Activated CD4-positive, alpha-beta T cell treated with anti-CD3 and anti-CD28 coated beads for 48 hours (primary cell): ENCODE measurements around the gene BNC2.

Experiments
- DNase-seq: peaks from one replicate; pipeline ENCODE4 v3.0.0-alpha.2; 2020

The BNC2 gene

DNA sequence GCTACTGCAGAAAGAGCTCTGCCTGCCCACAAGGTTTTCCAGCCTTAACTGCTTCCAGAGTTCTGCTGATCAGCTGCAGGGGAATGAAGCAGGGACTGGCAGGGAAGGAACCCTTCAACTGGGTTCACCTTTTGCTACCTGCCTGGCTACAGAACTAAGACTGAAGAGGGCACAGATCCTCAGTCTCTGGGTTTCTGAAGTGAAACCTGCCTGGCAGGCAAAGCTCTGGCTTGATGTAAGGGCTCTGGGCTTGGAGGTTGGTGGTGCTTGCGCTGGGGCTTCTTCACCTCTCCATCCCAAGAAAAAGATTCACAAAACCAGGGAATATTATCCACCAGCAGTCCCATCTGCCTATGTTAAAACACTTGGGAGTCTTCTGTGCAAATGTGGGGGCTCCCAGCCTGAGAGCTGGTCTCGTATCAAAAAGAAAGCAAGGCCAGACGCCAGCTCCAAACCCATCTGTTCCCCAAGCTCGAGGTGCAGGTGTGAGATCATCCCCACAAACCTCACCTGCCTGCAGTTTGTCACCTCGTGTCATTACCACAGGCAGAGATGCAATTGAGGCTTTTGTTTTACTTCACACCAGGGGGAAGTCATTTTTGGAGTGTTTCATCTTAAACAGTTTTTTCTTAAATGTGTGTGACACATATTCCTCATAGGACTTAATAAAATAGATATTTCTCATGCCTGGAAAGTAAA is 58.3 kb downstream of the BNC2 start:
- DNase-seq, result no peak

DNA sequence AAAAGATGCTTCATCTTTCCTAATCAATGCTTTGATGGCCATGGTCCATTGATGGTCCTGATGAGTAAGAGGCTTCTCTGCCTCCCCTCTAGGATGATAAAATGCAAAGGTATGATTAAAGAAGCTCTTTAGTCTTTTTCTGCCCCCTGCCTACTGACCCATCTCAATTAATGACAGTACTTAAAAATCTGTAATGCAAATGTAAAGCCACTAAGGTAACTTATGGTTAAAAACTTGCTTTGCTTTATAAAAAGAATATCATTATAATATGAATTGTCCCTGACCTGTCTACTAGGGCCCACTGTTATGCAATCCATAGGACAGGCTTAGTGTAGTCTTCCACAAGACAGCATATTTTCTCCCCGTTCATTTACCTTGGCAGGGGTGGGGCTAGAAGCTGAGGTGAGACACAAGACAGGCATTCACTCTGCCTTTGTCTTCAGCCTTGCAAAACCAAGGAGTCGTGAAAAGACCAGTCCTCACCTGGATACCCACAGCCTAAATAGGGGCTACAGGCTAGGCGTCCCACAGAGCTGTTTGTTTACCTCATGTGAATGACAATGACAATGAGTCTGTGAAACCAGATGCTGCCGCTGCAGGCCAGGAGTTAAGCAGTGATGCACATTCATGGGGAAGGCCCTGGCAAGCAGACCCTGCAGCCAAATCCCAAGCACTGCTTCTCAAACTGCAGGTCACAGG is 60.4 kb downstream of the BNC2 start:
- DNase-seq, result no peak

DNA sequence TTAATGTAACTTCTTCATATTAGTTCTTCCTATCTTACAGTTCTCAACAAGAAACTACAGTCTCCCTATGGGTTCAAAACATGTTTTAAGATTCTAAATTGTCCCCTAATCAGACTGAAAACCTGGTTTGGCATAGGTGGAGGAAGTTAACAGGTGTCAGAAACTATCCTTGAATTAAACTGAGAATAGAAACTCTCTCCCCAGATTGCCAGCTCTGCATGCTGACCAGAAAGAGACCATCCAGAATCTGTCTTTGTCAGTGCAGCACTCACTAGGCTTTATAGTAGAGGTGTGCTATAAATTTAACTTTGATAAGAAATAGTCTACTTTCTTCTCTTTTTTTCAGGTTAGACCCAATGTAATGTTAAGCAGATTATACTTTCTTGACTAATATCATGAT is 63.8 kb downstream of the BNC2 start:
- no peak for DNase-seq

DNA sequence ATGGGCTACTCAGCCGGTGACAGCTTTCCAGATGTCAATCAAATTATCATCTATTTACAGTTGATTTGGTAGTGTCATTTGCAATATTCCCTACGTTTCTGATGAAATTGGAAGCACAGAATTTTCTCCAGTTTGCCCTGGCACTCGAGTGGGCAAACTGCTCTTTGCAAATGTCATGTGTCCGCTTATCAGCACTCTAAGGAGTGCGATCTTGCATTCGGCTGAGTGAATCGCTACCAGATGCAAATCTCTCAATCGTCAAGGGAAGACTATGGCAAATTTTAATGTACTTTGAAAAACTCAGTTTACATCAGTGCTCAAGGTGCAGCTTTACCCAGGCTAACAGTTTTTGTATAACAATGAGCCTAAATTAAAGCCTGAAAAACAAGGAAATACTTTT is 66.8 kb downstream of the BNC2 start:
- no peak for DNase-seq

DNA sequence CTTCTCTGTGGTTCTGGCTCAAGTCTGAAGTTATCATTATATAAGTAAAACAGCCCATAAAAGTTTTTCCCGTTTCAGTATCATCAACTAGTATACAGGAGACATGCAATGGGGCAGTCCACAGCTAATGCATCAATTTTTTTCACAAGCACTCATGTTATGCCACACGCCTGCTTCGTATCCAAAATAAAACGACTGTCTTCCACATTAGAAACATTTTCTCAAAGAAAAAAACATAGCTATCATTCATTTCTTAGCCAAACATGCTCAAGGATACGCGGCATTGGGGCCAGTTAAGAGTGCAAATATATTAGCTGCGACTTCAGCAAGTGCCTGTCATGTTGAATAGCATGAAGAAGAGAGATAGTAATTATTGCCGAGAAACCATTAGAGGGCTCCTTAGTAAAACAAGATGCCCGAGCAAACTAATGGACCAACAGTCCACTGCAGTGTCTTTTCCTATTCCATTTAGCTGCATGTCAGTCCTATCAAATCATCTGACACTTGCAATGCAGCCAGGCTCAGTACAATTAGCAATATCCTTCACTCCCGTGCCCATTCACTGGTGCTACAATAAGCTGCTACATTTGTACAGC is 68.5 kb downstream of the BNC2 start:
- DNase-seq, result no peak

DNA sequence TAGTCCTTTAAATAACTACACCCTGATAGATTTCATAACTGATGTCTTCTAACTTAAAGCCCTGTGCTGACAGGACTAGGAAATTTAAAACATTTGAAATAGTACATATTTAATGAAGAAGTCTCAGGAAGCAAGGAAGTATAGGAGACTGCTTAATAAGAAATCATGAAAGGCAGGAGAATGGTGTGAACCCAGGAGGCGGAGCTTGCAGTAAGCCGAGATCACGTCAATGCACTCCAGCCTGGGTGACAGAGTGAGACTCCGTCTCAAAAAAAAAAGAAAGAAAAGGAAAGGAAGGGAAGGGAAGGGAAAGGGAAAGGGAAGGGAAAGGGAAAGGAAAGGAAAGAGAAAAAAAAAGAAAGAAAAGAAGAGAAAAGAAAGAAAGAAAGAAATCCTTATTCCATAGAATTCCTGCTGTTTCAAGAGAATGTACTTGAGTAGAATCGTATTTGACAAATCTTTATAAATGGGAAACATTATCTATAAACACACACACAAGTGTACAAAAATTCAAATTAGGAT is 74.1 kb downstream of the BNC2 start:
- no peak for DNase-seq

DNA sequence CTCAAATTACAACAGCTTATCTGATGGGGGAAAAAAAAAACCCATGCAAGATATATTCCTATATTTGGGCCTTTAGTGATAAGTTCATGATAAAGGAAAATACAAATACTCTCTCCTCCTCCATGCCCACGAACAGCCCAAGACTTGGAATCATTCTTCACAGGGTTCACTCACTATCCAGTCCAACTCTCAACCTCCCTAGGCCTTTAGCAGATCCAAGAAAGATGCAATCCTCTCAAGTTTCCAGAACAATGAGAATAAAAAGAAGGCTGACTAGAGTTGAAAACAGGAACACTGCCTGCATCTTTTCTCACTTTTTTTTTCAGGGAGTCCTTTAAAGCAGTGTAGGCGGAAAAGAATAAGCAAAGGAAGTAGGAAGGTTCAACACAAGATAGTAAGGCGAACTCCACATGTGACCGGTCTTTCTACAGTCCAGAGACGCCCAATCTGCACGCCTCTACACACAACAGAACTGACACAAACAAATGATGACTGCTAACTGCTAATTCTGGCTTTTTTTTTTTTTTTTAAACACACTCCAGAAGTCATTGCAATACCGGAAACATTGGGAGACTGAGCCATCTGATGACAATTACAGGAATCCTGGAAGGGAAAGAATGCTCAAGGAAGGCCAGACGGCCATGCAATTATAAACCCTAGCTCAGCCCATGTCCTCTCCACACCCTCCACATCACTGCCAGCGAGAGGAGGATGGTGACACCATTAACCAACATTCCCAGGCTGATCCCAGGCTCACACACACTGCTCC is 75.4 kb downstream of the BNC2 start:
- DNase-seq, result no peak

DNA sequence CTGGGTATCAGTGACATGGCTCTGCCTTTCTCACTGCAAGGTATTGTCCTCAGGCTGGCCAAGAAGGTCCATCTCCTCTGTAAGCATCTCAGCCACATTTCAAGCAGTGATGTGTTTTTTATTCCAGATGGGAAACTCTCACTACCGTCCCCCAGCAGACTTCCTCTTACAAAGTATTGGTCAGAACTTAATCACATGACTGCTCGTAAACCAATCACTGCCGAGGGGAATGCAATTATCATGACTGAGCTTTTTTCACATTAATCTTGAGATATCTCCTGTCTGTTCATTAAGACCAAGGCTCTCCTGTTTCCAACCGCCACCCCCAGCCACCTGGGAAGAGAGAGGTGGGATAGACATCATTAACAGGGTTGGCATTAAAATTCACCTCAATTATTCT is 76.4 kb downstream of the BNC2 start:
- DNase-seq, result no peak

DNA sequence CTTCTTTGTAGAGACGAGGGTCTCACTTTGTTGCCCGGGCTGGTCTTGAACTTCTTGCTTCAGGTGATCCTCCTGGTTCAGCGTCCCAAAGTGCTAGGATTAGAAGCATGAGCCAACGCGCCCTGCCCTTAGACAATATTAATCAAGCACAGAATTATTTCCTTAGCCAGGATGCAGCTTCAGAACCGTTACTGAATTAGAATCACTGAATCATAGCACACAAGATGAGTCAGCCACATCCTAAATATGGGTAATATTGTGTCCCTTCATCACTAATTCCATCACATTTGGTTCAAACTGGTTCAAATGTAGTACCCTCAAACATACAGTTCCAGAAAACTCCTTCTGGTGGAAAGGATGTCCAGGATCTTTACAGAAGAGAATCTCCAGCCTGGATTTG is 82.7 kb downstream of the BNC2 start:
- no peak for DNase-seq

DNA sequence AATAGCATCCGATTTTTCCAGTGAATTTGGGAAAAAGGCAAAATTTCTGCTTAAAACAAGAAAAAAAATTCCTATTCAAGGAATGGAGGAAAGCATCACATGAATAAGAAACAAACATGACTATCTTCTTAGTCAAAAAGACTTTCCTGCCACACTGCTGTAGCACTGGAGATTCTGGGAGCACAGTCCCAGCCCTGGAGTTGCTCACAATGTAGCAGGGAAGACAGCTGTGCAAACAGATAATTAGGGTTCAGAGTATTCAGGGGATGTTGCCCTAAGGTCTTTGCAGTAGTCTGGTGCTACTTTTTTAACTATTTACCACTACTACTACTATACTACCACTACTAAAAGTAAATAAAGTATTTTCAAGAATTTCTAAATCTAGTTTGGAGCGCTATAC is 86.5 kb downstream of the BNC2 start:
- DNase-seq, result no peak

DNA sequence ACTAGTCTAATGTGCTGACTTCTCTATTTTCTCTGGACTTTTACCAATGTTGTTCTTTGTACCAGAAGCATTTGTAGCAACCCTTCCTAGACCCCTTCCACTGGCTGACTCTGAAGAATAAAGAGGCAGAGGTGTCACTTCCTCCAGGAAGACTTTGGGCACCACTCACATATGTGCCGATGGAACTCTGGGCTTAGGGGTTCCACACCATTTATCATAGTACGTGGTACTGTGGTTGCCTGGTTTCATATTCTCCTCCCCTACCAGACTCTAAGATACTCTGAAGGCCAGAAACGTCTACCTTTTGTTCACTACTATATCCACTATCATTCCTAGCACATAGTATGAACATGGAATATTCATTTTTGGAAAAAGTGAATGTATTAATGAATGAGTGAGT is 88.0 kb downstream of the BNC2 start:
- DNase-seq, result no peak

DNA sequence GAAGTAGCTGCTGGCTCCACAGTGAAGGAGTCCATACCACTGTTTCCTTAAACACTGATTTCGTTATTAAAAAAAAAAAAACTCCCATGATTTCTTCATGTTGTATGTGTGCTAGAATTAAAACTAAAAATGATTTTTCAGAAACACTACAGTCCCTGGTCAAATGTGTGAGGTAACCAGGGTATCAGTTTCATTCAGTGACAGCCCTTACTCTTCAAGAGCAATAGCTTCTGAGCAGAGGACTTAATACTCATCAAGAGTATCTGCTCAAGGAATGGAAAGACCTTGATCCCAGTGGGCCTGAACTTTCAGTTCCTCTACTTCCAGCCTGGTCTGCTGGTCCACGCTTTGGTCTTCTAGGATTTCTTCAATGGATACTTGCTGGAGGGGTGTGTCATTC is 95.1 kb downstream of the BNC2 start:
- no peak for DNase-seq

DNA sequence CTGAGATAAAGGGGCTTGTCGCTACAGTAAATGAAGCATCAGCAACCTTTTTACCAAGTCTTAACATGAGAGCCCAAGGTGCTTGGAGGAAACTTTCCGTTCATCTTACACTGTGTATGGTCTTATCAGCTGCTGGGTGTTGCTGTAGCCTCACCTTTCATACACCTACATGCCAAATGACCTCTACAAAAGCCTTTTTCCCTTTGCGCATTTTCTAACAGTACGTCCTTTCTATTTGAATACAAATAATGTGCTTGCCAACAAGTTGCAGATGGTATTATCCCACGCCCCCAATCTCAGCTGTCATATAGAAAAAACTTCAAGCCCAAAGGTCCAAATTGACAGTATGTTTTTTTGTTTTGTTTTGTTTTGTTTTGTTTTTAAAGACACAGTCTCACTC is 96.9 kb downstream of the BNC2 start:
- no peak for DNase-seq

DNA sequence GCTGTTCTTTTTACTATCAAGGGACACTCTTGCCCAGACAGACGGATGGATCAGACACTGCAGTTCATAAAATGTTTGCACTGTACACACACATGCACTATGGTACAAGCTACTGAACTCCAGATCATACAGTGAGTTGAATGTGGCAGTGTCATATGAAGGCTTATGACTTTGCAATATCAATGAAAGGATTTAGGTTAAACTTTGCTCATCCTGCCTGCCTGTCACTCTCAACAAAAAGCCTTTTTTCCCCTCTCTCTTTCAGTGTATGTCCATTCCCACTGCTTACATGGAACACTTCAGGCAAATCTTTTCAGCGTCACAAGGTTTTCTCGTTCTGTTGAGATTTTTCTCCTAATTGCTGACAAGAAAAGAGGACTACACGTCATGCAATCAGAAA is 97.4 kb downstream of the BNC2 start:
- DNase-seq, result no peak

DNA sequence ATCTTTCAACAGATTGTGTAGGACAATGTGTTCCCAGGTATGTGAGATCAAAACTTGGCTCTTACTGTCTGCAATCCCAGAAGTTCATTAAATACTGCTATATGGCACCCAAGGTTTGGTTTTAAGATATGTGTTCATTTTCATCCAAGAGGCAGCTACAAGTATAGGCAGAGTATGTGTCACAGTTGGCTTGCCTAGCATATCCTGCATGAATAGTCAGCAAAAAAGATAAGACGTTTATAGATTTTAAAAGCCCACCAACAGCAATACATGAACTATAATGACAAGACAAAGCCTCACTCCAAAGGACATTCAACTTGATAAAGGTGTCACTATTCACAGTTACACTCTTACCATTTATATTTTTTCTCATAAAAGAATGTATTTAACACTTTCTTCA is 99.1 kb downstream of the BNC2 start:
- DNase-seq, result no peak

DNA sequence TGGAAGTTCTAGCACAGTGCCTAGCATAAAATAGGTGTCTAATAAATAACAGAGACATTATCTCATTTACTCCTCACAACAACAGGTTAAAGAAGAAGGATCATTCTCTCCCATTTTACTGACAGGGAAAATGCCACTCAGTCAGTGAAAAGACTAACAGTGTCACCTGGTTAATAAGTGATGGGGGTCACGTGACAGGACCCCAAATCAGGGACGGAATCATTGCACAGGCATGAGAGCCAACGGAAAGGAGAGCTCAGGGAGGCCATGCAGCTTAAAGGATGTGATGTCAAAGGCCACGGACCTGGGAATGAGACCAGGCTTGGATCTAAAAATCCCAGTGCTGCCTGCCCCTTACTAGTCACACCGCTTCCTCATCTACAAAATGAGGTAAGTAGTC is 101.2 kb downstream of the BNC2 start:
- no peak for DNase-seq

DNA sequence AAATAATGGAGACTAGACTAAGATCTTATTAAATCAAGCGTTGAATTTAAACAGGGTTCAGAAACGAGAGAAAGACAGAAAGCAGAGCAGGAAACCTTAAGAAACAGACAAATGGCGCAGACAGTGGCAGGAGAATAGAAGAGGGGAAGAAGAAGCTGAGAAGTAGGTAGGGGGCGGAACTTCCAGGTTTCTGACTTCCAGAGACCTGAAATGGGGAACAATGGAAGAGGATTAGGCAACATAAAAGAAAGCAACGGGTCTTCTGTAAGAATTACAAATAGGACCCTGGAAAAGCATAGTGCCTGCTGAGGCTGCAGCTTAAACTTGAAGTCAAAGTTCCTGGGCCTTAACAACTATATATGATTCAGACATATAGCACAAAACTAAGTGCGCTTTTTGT is 101.7 kb downstream of the BNC2 start:
- DNase-seq, result no peak

DNA sequence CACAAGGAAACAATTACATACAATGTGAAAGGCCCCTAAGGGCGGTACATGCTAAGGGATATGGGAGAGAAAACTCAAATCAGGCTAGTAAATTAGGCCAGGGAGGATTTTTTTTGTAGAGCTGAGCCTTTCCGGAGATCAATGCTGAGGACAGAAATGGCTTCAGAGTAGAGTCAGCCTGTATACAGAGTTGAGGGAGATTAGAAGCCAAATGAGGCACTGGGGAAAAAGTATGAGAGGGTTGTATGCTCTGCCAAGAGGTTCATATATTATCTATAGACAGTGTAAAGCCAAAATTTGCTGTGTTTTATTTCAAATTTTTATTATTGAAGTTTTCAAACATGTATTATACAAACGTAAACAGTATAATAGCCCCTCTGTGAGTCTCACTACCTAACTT is 103.1 kb downstream of the BNC2 start:
- no peak for DNase-seq

DNA sequence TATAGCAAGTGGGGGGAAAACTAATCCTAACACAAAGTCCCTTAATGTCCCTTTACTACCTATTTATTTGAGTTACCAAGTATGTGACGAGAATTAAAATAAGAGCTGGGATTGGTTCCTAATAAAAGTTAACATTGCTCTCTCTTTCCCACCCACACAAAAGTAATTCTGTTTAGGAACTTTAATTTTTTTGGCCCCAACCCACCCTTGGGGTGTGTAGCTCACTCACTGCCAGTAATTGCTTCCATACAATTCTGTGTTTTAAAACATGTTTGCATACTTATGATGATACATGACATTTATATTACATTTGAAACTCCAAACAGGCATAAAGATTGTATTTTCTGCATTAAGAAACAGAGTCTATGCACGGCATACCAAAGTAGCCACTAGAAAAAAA is 106.5 kb downstream of the BNC2 start:
- DNase-seq, result no peak

DNA sequence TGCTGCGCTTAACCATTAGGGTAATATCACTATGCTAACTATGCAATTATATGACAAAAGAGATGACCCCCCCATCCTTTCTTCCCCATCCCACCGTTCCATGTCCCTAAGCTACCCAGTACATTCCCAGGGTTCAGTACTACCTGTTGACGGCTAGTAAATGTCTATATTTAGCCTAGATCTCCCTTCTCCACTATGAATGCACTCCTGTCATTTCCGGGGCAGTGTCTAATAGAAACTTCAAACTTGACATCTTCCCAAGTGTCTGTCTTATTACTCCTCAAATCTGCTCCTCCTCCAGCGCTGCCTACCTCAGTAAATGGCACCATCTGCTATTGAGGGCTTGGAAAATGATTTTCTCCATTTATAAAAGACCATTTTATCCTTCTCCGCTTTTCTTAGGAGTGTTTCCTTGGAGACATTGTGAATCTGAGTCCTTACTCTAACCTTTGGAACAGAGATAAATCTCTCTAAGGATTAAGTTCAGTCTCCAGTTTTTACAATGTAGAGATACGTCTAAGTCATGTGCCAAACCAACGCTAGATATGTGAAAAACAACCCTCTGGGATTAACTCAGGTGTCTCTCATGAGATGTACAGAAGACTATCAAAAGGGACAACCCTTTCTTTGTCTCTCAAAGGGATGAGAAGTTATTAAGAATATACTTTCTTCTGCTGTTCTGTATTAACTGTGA is 114.9 kb downstream of the BNC2 start:
- no peak for DNase-seq

DNA sequence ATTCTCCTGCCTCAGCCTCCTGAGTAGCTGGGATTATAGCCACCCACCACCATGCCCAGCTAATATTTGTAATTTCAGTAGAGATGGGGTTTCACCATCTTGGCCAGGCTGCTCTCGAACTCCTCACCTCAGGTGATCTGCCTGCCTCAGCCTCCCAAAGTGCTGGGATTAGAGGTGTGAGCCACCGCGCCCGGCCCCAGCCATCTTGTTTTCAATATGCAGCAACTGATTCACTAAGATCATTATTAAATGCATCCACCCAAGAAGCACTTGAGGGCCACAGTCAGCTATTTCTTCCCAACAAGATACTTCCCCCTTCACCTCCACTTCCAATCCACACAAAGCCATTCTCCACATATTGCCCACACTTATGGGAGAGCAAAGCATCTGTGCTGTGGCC is 115.8 kb downstream of the BNC2 start:
- no peak for DNase-seq

DNA sequence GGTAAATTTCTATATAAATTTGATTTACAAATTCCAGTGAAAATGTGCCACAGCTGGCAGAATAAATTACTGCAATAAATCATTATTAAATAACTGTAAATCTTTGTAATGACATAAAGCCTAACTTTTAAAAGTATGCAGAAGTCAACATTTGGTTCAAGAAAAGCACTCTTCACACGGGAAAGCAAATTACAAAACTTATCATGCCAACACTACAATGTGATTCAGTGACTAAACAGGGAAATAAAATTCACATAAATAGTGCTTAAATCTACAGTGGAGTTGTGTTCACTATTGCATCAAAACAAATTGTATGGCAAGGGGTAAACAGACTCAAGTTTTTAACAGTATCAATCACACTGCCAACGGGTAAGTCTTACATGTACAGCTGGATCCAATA is 117.2 kb downstream of the BNC2 start:
- no peak for DNase-seq

DNA sequence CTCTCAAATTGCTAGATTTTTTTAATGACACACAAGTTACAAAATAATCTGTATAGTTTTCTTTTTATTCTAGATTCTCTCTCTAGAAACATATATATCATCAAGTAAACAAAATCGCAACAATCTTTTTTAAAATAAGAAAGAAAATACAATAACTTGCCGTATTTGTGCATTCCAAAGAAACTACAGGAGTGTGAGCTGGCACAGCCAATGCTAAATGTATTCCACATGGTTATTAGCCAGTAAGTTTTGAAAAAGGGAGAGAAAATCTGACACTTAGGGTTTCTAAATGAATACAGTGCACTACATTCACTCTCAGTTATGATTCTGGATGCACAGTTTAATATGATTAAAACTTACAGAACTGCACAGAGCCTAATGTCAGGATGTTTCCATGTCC is 117.9 kb downstream of the BNC2 start:
- no peak for DNase-seq
